Activated T-cell treated with anti-CD3 and anti-CD28 coated beads for 24 hours (primary cell): Measurements from ENCODE around the gene CCIN.
"Not testable (repeated sequence)": the region's sequence is repeated elsewhere in the genome, so short reads cannot be mapped to it uniquely, and the experiment has no call there.

Experiments used
- DNase-seq: peaks from one replicate; pipeline ENCODE4 v3.0.0-alpha.2; 2020; ENCODE audit warnings: low read depth

CCIN gene

DNA sequence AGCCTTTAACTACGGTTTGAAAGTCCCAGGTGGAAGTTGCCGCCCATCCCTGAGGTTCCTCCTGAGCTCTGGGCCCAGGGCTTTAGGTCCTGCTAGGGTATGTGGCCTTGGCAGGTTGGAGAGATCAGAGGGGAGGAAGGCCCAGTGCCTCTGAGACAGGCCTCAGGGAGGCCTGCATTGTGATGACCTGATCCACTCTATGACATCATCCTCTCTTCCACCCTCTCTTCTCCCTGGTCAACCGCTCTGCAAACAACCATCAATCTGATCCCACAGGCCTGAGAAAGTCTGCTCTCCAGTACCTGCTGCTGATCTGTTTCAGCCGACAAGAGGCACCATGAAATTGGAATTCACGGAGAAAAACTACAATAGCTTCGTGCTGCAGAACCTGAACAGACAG lies at the start of gene CCIN:
CCIN (plus strand) TSS at position 223 of the 400 bp plus-strand sequence; CDS start at position 338, 115 bp downstream.
- no peak for DNase-seq

- no peak for DNase-seq
These were observed 49.7 kb upstream of the CCIN start for GRCh38 chr9:36119476-36119875.

GRCh38 chr9:36120705-36121104 lies 48.5 kb upstream of the CCIN start:
- DNase-seq: no peak

DNA sequence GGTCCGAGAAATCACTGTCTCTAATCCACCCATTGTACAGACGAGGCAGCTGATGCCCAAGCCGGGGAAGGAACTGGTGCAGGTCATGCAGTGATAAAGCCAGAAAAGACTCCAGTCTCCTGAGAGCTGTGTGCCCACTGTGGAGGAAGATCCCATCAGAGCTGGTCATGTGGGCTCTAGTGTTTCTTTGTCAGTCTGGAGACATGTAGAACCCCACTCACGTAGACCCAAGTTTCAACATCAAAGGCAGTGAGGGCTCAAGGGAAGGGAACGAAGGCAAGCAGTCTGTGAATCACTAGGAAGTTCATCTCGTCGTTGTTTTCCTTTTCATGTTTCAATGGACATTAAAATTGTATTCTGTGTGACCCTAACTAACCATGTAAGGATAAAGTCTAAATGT lies 47.2 kb upstream of the CCIN start:
- DNase-seq: no peak

GRCh38 chr9:36123515-36123914 lies 45.7 kb upstream of the CCIN start:
- no peak for DNase-seq

DNA sequence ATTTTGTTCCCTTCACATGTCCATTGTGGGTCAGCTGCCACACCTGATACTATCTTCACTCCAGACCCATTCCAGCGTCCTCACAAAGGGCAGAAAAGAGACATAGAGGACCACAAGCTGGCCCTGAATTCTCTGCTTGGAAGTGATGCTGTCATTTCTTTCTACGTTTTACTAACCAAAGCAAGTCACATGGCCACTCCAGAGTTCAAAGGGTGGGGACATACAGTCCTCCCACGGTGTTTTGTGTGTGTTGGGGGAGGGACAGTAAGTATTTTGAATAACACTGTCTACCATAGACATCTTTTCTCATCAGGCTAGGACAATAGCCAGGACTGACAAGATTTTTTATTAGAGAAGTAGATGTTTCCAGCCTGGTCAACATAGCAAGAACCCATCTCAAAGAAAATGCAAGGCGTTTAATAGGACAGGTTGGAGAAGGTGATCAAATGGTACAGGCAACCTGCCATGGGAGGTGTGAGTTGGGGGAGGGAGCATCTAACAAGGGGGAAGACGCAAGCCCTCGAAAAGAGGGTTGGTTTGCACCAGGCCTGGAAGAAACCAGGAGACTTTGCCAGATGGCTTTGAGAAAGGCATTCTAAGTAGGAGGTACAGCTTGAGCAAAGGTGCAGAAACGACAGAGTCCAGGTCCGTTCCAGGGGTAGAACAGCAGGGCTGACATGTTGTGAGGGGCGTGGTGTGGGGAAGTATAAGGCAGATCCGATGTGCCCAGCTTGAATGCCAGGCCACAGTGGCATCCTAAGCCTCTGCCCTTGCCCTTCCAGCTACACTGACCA lies 43.9 kb upstream of the CCIN start:
- DNase-seq: no peak

- DNase-seq: no peak
These were observed 43.0 kb upstream of the CCIN start for GRCh38 chr9:36126016-36126730.

DNA sequence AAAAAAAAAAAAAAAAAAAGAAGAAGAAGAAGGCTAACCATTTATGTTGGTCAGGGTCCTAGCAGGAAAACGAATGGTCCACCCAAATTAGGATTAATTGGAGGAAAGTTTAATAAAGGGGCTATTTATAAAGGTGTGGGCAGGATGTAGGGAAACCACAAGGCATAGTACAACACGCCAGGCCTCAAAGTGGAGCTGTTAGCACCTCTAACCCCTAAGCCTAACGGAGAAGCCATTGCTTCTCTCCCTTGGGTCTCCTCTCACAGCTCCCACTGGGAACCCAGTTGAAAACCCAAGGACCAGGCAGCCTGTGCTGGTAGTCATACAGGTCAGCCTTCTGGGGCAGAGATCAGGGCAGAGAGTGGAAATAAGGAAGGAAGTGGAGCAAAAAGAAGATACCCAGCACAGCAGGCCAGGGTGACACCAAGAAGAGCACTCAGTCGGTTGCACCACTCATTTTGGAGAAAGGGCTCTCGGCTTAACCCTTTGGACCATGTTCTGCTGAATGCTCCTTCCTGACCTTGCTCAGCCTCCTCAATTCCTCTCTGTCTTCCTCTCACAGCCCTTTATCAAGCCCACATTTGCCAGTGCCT lies 41.4 kb upstream of the CCIN start:
- no peak for DNase-seq

GRCh38 chr9:36128349-36128748 lies 40.8 kb upstream of the CCIN start:
- DNase-seq: no peak

- DNase-seq: no peak
These were observed 40.0 kb upstream of the CCIN start for GRCh38 chr9:36129139-36129538.

- not testable (repeated sequence) for DNase-seq
These were observed 37.5 kb upstream of the CCIN start for GRCh38 chr9:36131666-36132065.

DNA sequence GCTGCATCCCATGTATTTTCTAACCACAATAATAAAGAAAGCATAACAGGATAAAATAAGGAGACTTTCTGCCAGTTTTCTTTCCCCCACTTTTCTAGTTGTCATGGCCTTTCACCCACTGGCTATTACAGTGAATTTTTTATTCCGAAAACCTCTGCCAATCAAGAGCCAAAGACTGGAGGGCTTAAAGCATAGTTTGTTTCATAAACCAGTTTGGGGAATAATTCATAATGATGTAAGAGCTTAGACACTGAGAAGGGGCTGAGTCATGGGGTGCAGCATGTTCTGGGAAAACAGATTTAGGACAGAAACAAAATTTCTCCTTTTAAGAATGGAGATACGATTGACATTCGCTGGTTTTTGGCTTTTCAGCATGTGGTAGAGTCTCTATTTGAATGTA lies 37.1 kb upstream of the CCIN start:
- no peak for DNase-seq

- no peak for DNase-seq
These were observed 34.3 kb upstream of the CCIN start for GRCh38 chr9:36134761-36135505.

- DNase-seq: no peak
These were observed 33.4 kb upstream of the CCIN start for GRCh38 chr9:36135741-36136271.

DNA sequence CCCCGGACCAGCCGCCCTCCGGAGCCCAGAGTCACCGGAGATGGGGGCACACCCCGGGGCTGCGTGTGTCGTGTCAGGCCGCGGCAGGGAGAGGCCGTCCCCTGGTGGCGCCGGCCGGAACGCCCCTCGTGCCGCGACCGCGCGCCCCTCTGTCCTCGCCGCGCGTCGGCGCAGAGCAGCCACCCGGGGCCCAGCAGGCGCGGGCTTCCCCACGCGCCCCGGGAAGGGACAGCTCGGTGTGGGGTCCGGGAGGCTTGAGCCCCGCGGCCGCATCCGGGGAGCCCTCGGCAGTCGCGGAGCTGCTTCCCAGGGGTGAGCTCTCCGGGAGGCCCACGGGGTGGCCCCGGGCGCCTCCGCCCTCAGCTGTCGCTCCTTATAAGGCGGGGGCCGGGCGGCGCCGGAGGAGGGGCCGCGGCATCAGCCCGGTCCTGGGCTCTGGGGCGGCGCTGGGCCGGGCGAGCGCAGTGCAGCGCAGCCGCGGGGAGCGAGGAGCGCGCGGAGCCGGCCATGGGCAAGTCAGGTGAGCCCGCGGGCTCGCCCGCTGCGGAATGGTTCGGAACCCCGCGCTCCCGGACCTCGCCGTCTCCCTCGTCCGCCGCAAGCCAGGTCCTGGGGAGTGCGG lies 32.8 kb upstream of the CCIN start, which contains the start of gene GLIPR2:
GLIPR2 (plus strand) TSS at position 462 of the 622 bp plus-strand sequence; CDS start at position 508, 46 bp downstream.
- peak; percentile 70 for DNase-seq

GRCh38 chr9:36136894-36137391 lies 32.2 kb upstream of the CCIN start:
- DNase-seq: peak; percentile 20

DNA sequence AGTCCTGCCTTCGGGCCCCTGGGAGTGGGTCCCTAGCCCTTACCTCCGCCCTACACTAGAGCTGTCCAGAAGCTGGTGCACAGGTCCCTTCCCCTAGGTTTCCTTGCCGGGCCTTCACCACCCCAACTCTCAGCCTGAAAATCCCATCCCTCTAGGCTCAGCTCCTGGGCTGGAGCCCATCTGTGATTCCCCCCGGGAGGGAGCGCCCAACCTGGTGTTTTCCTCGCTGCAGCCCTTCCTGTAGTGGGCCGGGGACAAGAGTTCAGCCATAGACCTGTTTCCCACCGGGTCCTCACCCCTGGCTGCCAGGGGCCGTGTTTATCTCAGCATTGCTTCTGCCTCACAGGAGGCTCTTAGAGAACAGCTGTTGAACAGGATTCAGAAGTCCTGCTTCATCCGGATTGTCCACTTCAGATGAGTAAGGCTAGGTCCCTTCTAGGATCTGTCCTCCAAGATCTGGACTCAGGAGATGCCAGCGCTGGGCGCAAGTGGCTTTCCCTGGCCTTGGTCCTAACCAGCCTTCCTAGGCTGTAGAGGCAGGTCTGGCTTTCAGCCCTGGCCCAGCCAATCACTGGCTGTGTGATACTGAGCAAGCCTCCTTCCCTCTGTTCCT lies 31.7 kb upstream of the CCIN start:
- DNase-seq: no peak

DNA sequence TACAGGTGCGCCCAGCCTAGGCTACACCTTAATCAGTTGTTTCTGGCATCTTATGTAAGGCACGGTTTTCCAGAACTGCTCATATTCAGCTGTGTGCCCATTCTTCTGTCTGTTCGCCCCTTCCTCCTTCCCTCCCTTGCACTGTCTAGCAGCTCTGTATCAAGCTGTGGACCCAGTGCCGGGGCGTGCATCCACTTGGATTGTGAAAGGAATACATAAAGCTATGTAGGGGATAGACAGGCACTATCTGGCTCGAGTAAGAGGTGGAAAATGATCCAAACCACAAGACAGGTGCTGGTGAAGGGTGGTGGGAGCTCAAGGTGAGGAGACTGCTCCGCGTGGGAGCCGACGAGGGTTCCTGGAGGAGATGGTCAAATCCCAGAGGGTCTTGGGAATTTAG lies 30.7 kb upstream of the CCIN start:
- DNase-seq: no peak

DNA sequence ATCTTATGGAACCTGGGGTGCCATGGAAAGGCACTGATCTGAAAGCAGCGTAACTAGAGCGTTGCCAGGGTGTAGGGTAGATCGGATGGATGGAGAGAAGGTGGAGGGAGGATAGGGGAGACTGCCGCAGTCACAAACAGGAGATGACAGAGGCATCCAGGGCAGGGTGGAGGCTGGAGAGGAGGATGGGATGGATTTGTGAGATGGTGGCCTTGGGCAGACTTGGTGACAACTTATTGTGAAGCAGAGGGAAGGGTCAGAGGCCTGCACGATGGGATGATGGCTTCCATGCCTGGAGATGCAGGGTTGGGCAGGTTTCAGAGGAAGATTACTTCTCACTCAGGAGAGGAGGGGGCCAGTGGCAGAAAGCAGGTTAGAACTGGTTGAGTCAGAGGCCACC lies 30.3 kb upstream of the CCIN start:
- no peak for DNase-seq

DNA sequence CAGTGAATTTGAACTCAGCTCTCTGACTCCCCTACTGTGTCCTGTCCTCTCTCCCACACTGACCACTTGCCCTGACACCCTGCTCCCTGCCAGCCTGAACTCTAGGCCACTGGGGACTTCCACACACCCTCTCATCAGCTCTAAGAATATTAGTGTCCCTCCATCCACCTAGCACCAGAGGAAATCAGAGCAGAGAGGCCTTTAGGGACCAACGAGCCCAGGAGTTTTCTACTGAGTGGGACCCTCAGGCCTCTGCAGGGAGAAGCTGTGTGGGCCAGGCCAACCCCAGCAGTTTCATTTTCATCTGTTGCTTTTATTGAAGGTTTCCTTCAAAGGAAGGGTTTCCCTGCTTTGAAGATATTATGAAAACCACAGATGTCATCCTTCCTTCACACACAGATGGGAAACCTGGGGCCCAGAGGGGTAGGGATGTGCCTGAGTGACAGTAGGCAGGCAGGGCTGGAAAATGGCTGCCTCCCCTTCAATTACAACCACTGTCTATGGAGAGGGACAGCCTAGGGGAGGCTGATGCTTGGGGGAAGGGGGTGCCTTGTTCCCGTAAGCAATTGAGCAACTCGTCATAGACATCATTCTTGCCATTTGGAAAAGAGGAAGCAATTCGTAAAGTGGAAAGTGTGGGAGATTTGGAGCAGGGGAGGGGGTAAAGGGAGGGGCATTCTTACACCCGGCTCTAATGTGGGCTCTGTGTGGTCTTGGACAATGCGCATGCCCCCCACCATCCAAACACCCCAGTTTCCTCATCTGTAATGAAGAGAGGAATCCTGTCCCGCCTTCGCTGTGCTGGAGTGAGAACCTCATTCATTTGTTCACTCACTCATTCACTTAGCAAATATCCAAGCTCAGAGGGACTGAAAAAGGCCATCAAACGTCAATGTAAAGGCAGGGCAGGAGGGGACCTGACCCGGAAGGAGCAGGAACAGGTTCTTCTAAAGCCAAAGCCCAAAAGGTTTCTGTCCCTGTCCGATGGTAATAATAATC lies 28.8 kb upstream of the CCIN start:
- no peak for DNase-seq
